Measurements from ENCODE around the gene TPK1. TPM values are rescaled to one million over a fixed set of nuclear protein-coding genes. Genes with fewer than 3 reads are reported as not detected.
A peak's percentile ranks its signal among the peaks of the same experiment; 100 is the strongest.

TPK1 gene
- total and polyA plus RNA-seq, 2 of the 13 experiments (the other 11 are each of a cell fraction or from before 2014, with no cell fraction given): 1.0 to 1.2 TPM

DNA sequence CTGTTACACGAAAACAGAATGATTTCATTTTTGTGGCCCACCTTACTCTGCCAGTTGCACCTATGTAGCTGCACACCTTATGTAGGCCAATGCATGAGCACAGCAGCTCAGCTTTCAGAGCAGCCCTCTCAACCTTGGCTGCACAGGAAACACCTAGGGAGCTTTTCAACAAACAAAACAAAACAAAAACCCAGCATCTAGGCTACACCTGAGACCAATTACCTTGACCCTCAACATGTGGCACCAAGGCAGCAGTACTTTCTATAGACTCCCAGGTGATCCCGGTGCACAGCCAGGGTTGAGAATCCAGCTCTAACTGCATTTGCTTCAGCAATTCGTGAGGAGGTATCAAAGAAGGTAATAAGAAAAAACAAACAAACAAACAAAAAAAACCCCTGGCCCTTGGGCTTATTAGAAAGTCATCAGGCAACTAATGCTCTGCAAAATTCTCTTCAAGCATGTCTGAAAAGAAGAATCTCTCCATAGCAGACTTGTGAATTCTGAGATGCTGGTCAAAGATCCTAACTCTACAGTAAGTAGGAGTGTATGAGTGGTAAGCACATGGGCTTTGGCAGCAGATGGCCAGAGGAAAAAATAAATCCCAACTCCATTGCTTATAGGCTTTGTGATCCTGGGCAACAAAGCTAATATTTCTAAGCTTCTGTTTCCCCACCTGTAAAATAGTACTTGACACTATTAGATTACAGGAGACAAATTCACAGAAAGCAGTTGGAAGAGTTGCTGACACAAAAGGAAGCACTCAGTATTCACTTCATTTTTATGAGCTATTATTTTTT lies 318.9 kb downstream of the TPK1 start (continued):
- TF ChIP-seq MBNL3 (CRISPR knock-in tag; conservative IDR thresholded peaks at IDR 0.05) (no peak), RFX1 (IDR thresholded peaks at IDR 0.05) (no peak), PAF1 (CRISPR knock-in tag; IDR thresholded peaks at IDR 0.05) (no peak), RBFOX2 (IDR thresholded peaks at IDR 0.05; ENCODE audit: low read depth, low read length) (no peak), THYN1 (CRISPR knock-in tag; IDR thresholded peaks at IDR 0.05; ENCODE audit: borderline replicate concordance, low read depth) (no peak)
- TF ChIP-seq, protein P1, sequence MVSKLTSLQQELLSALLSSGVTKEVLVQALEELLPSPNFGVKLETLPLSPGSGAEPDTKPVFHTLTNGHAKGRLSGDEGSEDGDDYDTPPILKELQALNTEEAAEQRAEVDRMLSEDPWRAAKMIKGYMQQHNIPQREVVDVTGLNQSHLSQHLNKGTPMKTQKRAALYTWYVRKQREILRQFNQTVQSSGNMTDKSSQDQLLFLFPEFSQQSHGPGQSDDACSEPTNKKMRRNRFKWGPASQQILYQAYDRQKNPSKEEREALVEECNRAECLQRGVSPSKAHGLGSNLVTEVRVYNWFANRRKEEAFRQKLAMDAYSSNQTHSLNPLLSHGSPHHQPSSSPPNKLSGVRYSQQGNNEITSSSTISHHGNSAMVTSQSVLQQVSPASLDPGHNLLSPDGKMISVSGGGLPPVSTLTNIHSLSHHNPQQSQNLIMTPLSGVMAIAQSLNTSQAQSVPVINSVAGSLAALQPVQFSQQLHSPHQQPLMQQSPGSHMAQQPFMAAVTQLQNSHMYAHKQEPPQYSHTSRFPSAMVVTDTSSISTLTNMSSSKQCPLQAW (CRISPR knock-in tag; IDR thresholded peaks at IDR 0.05): no peak

DNA sequence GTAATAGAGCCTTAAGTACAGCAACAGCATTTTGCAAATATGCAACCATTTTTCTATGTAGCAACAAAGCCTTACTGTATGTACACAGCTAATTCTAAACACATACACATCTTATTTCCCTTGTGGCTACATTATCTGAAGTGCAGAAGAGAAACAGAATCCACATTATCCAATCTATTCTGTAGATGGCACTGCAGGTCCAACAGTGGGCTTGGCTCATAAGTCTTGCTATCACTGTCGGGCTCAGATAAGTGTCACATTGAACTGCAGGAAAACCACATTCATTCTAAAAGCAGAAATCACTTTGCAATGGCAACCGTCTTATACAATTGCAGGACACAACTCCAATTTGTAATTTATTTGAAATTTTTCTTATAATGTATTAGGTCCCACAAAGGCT lies 322.5 kb downstream of the TPK1 start:
- WGBS (ENCODE audit: low lambda C conversion rate): 17% methylated on average over 2 of the region's 2 CpGs
- no peaks in the 10 kb centered on the region for H3K9me3 ChIP-seq (ENCODE audit: low read length)
- no peaks in the 10 kb centered on the region for H4K20me1 ChIP-seq (ENCODE audit: insufficient read depth, low read length)
- CTCF ChIA-PET (ENCODE audit: low intra/inter-chr PET ratio, low total read pairs): no interaction called here
- no peak for DNase-seq (ENCODE audit: low spot score)
- intact Hi-C loops (cut with micrococcal nuclease; ENCODE audit: unreplicated experiment) (no loop called here), in situ Hi-C loops (cut with HindIII; ENCODE audit: extremely low pct_ligation_motif_present, low pct_unique_long_range_greater_than_20kb) (no loop called here)
- ATAC-seq: 0 out of 3 replicates have a peak, but pooled peaks have one; percentile 38
- H3K36me3 ChIP-seq (replicated peaks in 1 of 2; ENCODE audit: control insufficient read depth in 1 of 2, insufficient read depth in 2 of 2, low read length in 2 of 2): no peaks in the 10 kb centered on the region
- H3K4me2 ChIP-seq (ENCODE audit: low read depth, low read length): no peak overlapping the region
- POLR2A ChIA-PET: no interaction called here
- H2AFZ ChIP-seq (ENCODE audit: low read length): no peak overlapping the region
- H3K27me3 ChIP-seq (ENCODE audit: control insufficient read depth in 1 of 2, insufficient read depth in 2 of 2, low read length in 2 of 2): no peaks in the 10 kb centered on the region
- no peak overlapping the region for H3K27ac ChIP-seq (ENCODE audit: extremely low read length, insufficient read depth, low read length)
- H3K79me2 ChIP-seq (ENCODE audit: insufficient read depth, low read length): no peaks in the 10 kb centered on the region
- no TSS peak for BruUV-seq (replicated peaks)
- no peaks in the 10 kb centered on the region for H3K4me1 ChIP-seq (ENCODE audit: insufficient read depth, low read length)
- no peak overlapping the region for H3K4me3 ChIP-seq (replicated peaks in 1 of 3; ENCODE audit: insufficient read depth in 1 of 3, low read depth in 2 of 3, low read length in 3 of 3)
- FAIRE-seq: no peak
- no peak for TF ChIP-seq EED (CRISPR knock-in tag; IDR thresholded peaks at IDR 0.05)
- peak; percentile 21; the same call in 1 of the 2 replicates for TF ChIP-seq STAG1 (CRISPR knock-in tag; IDR thresholded peaks at IDR 0.05)
- TF ChIP-seq, protein P2, sequence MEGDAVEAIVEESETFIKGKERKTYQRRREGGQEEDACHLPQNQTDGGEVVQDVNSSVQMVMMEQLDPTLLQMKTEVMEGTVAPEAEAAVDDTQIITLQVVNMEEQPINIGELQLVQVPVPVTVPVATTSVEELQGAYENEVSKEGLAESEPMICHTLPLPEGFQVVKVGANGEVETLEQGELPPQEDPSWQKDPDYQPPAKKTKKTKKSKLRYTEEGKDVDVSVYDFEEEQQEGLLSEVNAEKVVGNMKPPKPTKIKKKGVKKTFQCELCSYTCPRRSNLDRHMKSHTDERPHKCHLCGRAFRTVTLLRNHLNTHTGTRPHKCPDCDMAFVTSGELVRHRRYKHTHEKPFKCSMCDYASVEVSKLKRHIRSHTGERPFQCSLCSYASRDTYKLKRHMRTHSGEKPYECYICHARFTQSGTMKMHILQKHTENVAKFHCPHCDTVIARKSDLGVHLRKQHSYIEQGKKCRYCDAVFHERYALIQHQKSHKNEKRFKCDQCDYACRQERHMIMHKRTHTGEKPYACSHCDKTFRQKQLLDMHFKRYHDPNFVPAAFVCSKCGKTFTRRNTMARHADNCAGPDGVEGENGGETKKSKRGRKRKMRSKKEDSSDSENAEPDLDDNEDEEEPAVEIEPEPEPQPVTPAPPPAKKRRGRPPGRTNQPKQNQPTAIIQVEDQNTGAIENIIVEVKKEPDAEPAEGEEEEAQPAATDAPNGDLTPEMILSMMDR (CRISPR knock-in tag; IDR thresholded peaks at IDR 0.05): peak; percentile 40
- no peak for TF ChIP-seq ZNF350 (CRISPR knock-in tag; IDR thresholded peaks at IDR 0.05; ENCODE audit: borderline replicate concordance, low read depth)
- TF ChIP-seq GABPB1 (CRISPR knock-in tag; IDR thresholded peaks at IDR 0.05): no peak
- TF ChIP-seq, protein P3, sequence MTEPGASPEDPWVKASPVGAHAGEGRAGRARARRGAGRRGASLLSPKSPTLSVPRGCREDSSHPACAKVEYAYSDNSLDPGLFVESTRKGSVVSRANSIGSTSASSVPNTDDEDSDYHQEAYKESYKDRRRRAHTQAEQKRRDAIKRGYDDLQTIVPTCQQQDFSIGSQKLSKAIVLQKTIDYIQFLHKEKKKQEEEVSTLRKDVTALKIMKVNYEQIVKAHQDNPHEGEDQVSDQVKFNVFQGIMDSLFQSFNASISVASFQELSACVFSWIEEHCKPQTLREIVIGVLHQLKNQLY (CRISPR knock-in tag; IDR thresholded peaks at IDR 0.05): no peak
- TF ChIP-seq SNRNP70 (IDR thresholded peaks at IDR 0.05; ENCODE audit: low read depth, low read length): no peak
- no peak overlapping the region for H3K9ac ChIP-seq (ENCODE audit: insufficient read depth, low read depth, low read length)

All from HepG2 (cell line).